GM19025 (cell line): ENCODE measurements around the gene NEBL.

ENCODE experiments used
- ATAC-seq: cut with Tn5 transposase; IDR thresholded peaks from one replicate; pipeline ENCODE4 v1.9.1; 2021; ENCODE audit warnings: mild to moderate bottlenecking, low read depth, moderate library complexity; ENCODE audit not compliant: unreplicated experiment

NEBL gene

DNA sequence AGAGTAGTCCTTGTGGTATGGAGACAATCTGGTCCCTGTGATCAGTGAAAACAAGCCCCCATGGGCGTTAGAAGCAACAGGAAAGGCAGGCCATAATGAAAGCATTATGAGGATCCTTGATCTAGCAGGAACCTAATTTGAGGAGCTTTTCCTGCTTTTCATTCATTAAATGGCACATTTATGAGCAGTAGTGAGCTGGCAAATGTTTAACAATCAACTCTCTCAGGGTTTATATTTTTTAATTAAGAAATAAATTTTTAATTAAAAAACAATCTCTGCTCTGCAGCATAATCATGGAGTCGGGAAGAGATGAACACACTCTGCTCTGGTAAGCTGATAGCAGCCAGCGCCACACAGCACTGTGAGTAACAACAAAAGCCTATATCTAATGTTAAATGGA, 11.3 kb upstream of the NEBL start:
- no peak for ATAC-seq

DNA sequence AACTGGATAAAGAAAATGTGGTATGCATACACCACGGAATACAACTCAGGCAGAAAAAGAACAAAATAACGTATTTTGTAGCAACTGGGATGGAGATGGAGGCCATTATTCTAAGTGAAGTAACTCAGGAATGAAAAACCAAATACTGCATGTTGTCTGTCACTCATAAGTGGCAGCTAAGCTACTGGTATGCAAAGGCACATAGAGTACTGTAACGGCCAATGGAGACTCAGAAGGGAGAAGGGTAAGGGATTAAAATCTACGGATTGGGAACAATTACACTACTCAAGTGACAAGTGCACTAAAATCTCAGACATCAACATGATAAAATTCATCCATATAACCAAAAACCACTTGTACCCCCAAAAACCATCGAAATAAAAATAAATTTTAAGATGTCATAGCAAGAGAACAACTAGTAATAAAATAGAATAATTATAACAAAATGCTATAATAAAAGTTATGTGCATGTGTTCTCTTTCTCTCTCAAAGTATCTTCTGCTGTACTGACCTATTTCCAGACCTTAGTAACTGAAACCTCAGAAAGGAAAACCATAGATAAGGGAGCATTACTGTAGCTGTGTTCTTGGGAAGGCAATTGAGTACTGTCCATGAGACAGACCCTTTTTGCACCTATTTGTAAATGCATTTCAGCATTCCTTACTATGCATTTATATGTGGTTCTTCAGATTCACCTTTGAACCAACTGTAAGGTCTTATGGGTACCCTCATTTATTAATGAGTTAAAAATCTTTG, 6.7 kb upstream of the NEBL start:
- no peak for ATAC-seq

GRCh38 chr10:20901110-20901509, 4.0 kb upstream of the NEBL start:
- ATAC-seq, result no peak

DNA sequence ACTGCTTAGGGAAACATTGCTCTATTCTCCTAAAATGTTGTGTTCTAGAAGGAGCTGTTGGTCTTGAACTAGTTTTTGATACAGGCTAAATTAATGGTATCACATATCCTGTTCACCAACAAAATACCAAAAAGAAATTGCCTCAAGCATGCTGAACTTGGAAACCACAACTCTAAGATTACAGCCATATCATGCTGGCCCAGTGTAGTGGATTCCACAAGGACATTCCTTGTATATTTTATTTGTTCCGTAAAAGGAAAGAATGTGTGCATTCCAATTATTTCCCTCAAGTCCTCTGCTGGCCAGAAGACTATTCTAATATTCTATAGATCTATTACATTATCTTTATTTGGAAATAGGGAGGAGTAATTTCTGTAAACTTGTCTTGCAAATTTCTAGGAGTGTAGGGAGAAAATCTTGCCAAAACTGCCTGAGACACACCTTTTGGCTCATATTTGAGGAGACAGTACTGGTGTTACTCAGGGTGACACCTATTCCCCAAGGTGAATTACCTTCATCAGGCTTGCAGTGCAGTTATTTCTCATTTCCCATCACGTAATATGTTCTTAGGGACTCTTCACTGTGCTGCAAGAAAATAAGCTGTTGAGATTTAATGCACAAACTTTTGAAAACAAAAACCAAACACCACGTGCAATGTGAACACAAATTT, 1.9 kb upstream of the NEBL start:
- no peak for ATAC-seq

DNA sequence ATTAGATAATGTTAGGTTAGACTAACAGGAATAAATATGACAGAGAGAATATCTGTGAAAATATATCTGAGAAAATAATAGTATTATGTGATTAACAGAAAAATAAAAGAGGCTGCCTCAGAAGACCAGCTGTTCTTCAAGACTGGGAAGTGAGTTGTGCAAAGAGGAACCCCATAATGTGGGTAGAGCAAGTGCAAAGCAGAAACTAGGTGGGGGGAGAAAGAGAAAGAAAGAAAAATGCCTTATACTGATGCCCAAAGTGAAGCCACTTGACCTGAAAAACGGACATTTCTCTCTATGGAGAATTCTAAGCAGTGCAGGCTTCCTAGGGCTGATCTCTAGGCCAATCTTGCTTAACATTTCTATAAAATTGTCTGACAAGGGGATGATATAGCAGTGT, 3.8 kb downstream of the NEBL start:
- no peak for ATAC-seq

DNA sequence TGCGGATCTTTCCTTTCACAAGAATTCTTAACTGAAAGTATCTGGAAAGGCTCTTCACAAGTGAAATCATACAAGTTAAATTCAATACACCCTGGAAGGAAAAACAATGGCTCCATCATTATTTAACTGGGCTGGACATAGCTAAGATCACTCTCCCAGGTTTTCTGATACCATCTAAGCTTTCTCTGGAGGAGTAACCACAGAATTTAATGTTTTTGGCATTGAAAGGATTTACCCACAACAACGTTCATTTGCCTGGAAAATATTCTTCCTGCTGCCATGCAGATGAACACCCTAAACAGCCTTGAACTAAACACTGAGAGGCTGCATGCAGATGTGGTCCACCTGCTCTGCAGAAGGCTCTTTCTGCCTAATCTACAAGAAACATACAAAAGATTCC, 4.3 kb downstream of the NEBL start:
- no peak for ATAC-seq

GRCh38 chr10:20892011-20892585, 5.0 kb downstream of the NEBL start:
- no peak for ATAC-seq

DNA sequence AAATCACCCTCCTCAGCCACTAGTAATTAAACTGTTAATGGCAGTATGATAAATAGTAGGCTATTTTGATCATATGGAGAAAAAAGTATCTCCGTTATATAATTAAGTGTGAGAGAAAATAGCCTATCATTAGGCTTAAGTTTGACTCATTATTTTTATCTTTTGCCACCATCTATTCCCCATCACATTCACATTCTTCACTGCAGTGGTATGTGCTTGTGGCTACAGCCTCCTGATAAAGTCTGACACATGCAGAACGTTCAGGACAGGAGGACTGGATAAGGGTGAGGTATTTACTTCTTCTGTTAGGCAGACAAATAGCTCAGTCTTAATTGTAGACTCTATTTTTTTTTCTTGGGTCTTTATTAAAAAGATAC, 5.8 kb downstream of the NEBL start:
- no peak for ATAC-seq

DNA sequence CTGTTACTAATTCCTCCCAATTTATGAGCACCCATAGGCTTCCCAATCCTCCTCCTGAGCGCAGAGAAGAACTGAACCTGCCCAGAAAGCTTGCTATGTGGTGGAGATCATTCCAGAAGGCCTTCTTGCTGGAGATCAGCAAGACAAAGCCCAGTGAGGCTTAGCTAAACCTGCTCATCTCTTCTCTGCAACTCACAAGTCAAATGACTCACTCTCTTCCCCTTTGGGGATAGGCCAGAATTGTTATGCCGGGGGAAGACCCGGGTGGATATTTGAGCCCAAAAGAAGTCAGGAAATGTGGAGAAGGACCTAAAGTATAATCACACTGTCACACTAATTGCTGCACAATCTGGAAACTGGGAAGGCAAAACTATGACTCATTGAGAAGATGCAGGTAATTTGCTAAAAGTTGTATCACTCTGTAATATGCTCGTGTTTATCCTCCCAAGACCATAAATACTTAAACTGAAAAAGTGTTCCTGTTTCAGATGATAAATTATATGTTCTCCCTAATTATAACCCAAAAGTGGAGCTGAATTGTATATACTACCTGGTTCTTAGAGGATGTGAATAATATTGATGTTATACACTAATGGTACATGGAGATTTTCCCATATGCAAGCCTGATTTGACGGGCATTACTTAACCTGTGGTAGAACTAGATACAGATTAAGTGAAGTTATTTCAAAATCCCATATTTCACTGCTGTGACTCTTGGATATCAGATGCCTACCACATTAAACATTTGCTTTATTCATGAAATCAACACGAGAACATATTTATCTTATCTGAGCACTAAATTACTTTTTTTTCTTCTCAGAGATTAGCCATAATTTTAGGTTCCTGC, 6.4 kb downstream of the NEBL start:
- no peak for ATAC-seq

- ATAC-seq, result no peak
These were observed 7.1 kb downstream of the NEBL start for GRCh38 chr10:20890009-20890408.

- ATAC-seq, result no peak
These were observed 8.3 kb downstream of the NEBL start for GRCh38 chr10:20888620-20889330.

DNA sequence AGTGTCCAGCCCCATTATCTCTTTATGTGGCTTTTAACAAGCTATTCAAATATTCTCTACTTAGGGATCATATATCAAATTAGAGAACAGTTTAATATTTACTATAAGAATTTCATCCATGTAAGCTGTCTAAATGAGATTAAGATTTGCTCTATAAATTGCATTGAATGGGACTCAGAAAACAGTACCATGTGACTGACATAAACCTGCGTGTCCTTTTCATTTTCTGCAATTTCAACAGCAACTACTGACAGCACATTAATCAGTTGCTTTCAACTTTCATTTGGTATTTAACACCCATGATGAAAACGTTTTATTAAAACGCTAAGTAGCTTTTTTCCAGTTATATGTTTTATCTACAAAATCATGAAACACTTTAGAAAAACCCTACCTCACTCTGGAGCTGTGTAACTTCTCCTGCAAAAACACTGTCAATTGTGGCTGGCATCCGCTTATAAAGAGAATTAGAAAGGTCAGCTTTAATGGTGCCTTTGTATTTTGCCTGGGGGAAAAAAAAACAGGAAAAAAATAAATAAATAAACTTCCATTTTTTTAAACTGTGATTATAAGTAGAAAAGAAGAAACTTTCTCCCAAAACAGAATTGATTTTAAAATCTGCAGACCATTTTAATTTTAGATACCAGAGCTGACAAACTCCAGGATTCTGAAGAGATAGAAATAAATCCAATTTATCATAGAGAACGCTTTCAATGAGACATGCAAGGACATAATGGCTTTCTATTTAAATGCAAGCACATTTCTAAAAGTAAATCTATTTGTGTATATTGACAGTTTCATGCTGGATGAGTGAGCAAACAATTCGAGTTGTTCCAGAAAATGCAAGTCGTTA, 9.2 kb downstream of the NEBL start:
- no peak for ATAC-seq

GRCh38 chr10:20885678-20886077, 11.4 kb downstream of the NEBL start:
- ATAC-seq, result no peak

- no peak for ATAC-seq
These were observed 13.6 kb downstream of the NEBL start for GRCh38 chr10:20883552-20883951.

DNA sequence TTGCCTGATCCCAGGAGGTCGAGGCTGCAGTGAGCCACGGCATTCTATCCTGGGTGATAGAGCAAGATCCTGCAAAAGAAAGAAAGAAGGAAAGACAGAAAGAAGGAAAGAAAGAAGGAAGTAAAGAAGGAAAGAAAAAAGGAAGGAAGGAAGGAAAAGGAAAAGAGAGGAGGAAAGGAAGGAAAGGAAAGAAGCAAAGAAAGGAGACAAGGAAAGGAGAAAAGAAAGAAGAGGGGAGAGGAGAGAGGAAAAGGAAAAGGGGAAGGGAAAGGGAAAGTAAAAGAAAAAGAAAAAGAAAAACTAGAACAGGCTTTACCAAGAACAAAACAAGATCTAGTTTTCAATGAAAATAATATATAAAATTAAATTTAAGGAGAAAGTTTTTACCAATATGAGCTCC, 15.0 kb downstream of the NEBL start:
- ATAC-seq, result no peak

GRCh38 chr10:20879136-20879535, 18.0 kb downstream of the NEBL start:
- ATAC-seq, result no peak

- no peak for ATAC-seq
These were observed 18.8 kb downstream of the NEBL start for GRCh38 chr10:20877986-20878983.

- no peak for ATAC-seq
These were observed 19.6 kb downstream of the NEBL start for GRCh38 chr10:20877554-20877953.
